Loucy (cell line): Measurements from ENCODE around the gene CDYL.

Source experiments
- H2AFZ ChIP-seq: fragments of 200-600 bp; sonication (generic); 2 replicates; pipeline ENCODE4 v1.6.0; 2016; ENCODE audit warnings: antibody characterized with exemption, mild to moderate bottlenecking, low read length, moderate library complexity
- H3F3A ChIP-seq: fragments of 200-600 bp; 2 replicates; pipeline ENCODE4 v1.6.0; 2016; ENCODE audit warnings: antibody characterized with exemption, low read depth, mild to moderate bottlenecking
- H3K27me3 ChIP-seq: fragments of 200-600 bp; sonication (generic); 2 replicates; pipeline ENCODE4 v1.6.1; 2014; ENCODE audit warnings: low read length, mild to moderate bottlenecking; ENCODE audit not compliant: insufficient read depth, poor library complexity, severe bottlenecking
- H3K36me3 ChIP-seq: fragments of 200-600 bp; sonication (generic); 2 replicates; pipeline ENCODE4 v1.6.1; 2016; ENCODE audit warnings: low read length; ENCODE audit not compliant: insufficient read depth
- H3K4me1 ChIP-seq: fragments of 200-600 bp; sonication (generic); 2 replicates; pipeline ENCODE4 v1.5.1; 2014; ENCODE audit warnings: low read length, mild to moderate bottlenecking; ENCODE audit not compliant: insufficient read depth, poor library complexity, severe bottlenecking
- H3K4me2 ChIP-seq: fragments of 200-600 bp; sonication (generic); 2 replicates; pipeline ENCODE4 v1.6.0; 2014; ENCODE audit warnings: antibody characterized with exemption, low read length, low read depth, mild to moderate bottlenecking; ENCODE audit not compliant: poor library complexity, severe bottlenecking
- H3K4me3 ChIP-seq: fragments of 200-600 bp; sonication (generic); 2 replicates; pipeline ENCODE4 v1.5.1; 2014; ENCODE audit warnings: low read length, mild to moderate bottlenecking, mixed read lengths; ENCODE audit not compliant: poor library complexity, severe bottlenecking
- H3K79me2 ChIP-seq: fragments of 200-600 bp; sonication (generic); 2 replicates; pipeline ENCODE4 v1.6.1; 2014; ENCODE audit warnings: low read length; ENCODE audit not compliant: insufficient read depth
- H3K9ac ChIP-seq: fragments of 200-600 bp; sonication (generic); 2 replicates; pipeline ENCODE4 v1.6.0; 2014; ENCODE audit warnings: mild to moderate bottlenecking, low read depth, low read length, moderate library complexity; ENCODE audit not compliant: poor library complexity, severe bottlenecking
- H3K9me2 ChIP-seq: fragments of 200-600 bp; sonication (generic); replicated peaks from 2 replicates; pipeline ENCODE4 v1.6.1; 2016; ENCODE audit warnings: low read depth, low read length, mixed read lengths
- H3K9me3 ChIP-seq: fragments of 200-600 bp; sonication (generic); 2 replicates; pipeline ENCODE4 v1.6.1; 2014; ENCODE audit warnings: mild to moderate bottlenecking, antibody characterized with exemption, low read length, low read depth; ENCODE audit not compliant: insufficient read depth
- H4K20me1 ChIP-seq: fragments of 200-600 bp; sonication (generic); 2 replicates; pipeline ENCODE4 v1.6.0; 2014; ENCODE audit warnings: antibody characterized with exemption, low read length, mild to moderate bottlenecking; ENCODE audit not compliant: insufficient read depth, poor library complexity, severe bottlenecking
- EZH2phosphoT487 ChIP-seq: fragments of 200-600 bp; IDR thresholded peaks from 2 replicates; pipeline ENCODE4 v1.6.1; 2018; ENCODE audit warnings: antibody characterized with exemption, mild to moderate bottlenecking, moderate library complexity, borderline replicate concordance
- TF ChIP-seq, protein P1 (sequence below): fragments of 200-600 bp; sonication (generic); conservative IDR thresholded peaks from 2 replicates; pipeline ENCODE4 v1.5.1; 2014; ENCODE audit warnings: mild to moderate bottlenecking, antibody characterized with exemption, low read length

Gene CDYL

DNA sequence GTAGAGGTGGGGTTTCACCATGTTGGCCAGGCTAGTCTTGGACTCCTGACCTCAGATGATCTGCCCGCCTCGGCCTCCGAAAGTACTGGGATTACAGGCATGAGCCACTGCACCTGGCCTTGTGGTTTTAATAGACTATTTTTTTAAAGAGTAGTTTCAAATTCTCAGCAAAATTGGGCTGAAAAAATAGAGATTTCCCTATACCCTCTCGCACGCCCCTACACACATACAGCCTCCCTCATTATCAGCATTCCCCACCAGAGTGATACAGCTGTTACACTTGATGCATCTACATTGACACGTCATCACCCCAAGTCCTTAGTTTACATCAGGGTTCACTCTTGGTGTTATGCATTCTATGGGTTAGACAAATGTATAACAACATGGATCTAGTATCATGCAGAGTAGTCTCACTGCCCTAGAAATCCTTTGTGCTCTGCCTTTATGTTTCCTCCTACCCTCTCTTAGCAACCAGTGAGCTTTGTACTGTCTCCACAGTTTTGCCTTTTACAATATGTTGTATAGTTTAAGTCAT lies 103.6 kb downstream of the CDYL start:
- Histone ChIP-seq H3K27me3 (no peaks in the 10 kb centered on the region), H3K36me3 (no peaks in the 10 kb centered on the region), H3F3A (no peaks in the 10 kb centered on the region), H3K9me2 (no peaks in the 10 kb centered on the region), H3K9ac (no peak overlapping the region), H3K4me2 (no peak overlapping the region), H4K20me1 (peaks cover 62% of the 10 kb centered on the region), H3K79me2 (peaks cover 99% of the 10 kb centered on the region), H3K4me3 (no peak overlapping the region), H2AFZ (no peak overlapping the region), H3K4me1 (no peaks in the 10 kb centered on the region), H3K9me3 (no peaks in the 10 kb centered on the region)
- no peak for TF ChIP-seq EZH2phosphoT487
- TF ChIP-seq, protein P1, sequence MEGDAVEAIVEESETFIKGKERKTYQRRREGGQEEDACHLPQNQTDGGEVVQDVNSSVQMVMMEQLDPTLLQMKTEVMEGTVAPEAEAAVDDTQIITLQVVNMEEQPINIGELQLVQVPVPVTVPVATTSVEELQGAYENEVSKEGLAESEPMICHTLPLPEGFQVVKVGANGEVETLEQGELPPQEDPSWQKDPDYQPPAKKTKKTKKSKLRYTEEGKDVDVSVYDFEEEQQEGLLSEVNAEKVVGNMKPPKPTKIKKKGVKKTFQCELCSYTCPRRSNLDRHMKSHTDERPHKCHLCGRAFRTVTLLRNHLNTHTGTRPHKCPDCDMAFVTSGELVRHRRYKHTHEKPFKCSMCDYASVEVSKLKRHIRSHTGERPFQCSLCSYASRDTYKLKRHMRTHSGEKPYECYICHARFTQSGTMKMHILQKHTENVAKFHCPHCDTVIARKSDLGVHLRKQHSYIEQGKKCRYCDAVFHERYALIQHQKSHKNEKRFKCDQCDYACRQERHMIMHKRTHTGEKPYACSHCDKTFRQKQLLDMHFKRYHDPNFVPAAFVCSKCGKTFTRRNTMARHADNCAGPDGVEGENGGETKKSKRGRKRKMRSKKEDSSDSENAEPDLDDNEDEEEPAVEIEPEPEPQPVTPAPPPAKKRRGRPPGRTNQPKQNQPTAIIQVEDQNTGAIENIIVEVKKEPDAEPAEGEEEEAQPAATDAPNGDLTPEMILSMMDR: no peak

DNA sequence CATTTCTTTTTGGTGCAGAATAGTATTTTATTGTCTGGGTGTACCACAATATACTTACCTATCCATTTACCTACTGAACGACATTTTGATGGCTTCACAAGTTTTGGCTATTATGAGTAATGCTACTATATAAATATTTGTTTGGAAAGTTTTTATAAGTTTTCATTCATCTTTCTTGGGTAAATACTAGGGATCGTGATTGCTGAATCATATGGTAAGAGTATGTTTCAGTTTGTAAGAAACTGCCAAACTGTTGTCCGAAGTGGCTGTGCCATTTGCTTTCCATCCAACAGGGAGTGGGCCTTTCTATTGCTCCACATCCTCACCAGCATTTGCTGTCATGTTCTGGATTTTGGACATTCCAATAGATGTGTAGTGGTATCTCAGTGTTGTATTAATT lies 104.2 kb downstream of the CDYL start:
- Histone ChIP-seq H3K9ac (no peak overlapping the region), H3F3A (no peaks in the 10 kb centered on the region), H3K4me3 (no peak overlapping the region), H3K27me3 (no peaks in the 10 kb centered on the region), H3K79me2 (peaks cover 98% of the 10 kb centered on the region), H4K20me1 (peaks cover 57% of the 10 kb centered on the region), H3K36me3 (no peaks in the 10 kb centered on the region), H3K4me2 (no peak overlapping the region), H3K9me2 (no peaks in the 10 kb centered on the region), H3K4me1 (no peaks in the 10 kb centered on the region), H3K9me3 (no peaks in the 10 kb centered on the region), H2AFZ (no peak overlapping the region)
- TF ChIP-seq, protein P1: no peak
- TF ChIP-seq EZH2phosphoT487: no peak

DNA sequence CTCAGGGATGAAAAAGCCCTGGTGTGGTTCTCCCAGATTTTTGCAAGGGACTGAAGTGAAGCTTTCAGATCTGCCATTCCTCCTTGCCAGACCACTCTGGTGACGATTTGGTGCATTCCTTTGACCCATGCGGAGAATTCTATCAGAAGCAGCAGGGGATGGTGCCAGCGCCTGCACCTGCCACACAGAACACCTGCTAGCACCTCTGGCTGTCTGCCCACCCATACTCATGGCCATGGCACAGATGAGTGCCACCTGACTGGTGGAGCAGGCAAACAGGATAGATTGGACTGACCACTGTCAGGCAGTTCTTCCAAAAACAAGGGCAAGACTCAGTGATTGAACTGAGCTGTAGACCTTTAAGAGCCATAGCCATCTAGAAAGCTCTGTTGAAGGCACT lies 107.1 kb downstream of the CDYL start:
- no peak for TF ChIP-seq EZH2phosphoT487
- Histone ChIP-seq H3K9ac (no peak overlapping the region), H3F3A (no peaks in the 10 kb centered on the region), H3K4me2 (no peak overlapping the region), H3K4me3 (no peak overlapping the region), H3K27me3 (no peaks in the 10 kb centered on the region), H3K9me3 (no peaks in the 10 kb centered on the region), H3K4me1 (no peaks in the 10 kb centered on the region), H3K9me2 (no peaks in the 10 kb centered on the region), H3K79me2 (peaks cover 99% of the 10 kb centered on the region), H3K36me3 (no peaks in the 10 kb centered on the region), H4K20me1 (peaks cover 50% of the 10 kb centered on the region), H2AFZ (no peak overlapping the region)

DNA sequence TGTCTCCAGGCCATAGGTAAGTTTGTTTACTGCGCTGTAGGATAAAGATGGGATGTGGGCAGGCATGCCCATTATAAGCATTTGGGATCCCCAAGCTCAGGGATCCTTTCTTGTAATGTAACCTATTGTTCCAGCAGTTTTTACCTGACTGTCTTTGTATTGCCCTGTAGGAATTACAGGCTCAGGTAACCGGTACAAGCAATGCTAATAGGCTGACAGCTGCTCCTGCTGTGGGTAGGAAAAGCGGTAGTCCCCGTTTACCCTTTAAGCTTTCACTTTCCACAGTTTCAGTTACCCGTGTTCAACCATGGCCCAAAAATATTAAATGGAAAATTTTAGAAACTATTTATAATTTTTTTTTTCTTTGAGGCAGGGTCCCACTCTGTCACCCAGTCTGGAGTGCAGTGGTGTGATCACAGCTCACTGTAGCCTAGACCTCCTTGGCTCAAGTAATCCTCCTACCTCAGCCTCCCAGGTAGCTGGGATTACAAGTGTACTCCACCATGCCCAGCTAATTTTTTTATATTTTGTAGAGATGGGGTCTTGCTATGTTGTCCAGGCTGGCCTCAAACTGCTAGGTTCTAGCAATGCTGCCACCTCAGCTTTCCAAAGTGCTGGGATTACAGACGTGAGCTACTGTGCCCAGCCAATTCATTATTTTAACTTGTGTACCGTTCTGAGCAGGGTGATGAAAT lies 108.6 kb downstream of the CDYL start:
- Histone ChIP-seq H4K20me1 (peaks cover 48% of the 10 kb centered on the region), H3K9me3 (no peaks in the 10 kb centered on the region), H3K36me3 (no peaks in the 10 kb centered on the region), H3K4me3 (no peak overlapping the region), H3K9me2 (no peaks in the 10 kb centered on the region), H3K9ac (no peak overlapping the region), H3K4me2 (no peak overlapping the region), H3K27me3 (no peaks in the 10 kb centered on the region), H2AFZ (no peak overlapping the region), H3F3A (no peaks in the 10 kb centered on the region), H3K79me2 (peaks cover 99% of the 10 kb centered on the region), H3K4me1 (peaks cover 4% of the 10 kb centered on the region)
- no peak for TF ChIP-seq EZH2phosphoT487
- TF ChIP-seq, protein P1: no peak
